NCI-H2196 treated with DMSO at 0.1 percent for 48 hours (cell line): Measurements from ENCODE around the gene ZNF497.
"Not testable (repeated sequence)": the region's sequence is repeated elsewhere in the genome, so short reads cannot be mapped to it uniquely, and the experiment has no call there.

Experiments used
- DNase-seq: peaks from one replicate; lab custom pipeline; 2025; ENCODE audit not compliant: unreplicated experiment; lab: John Stamatoyannopoulos, UW

The ZNF497 gene

DNA sequence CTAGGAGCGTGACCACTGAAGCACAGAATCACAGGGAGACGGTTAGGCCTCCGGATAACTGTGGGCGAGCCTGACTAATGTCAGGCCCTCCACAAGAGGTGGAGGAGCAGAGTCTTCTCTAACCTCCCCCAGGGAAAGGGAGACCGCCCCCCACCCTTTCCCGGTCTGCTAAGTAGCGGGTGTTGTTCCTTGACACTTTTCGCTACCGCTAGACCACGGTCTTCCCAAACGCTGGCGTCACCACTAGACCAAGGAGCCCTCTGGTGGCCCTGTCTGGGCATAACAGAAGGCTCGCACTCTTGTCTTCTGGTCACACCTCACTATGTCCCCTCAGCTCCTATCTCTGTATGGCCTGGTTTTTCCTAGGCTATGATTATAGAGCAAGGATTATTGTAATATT is 51.9 kb downstream of the ZNF497 start:
- DNase-seq = not testable (repeated sequence)

DNA sequence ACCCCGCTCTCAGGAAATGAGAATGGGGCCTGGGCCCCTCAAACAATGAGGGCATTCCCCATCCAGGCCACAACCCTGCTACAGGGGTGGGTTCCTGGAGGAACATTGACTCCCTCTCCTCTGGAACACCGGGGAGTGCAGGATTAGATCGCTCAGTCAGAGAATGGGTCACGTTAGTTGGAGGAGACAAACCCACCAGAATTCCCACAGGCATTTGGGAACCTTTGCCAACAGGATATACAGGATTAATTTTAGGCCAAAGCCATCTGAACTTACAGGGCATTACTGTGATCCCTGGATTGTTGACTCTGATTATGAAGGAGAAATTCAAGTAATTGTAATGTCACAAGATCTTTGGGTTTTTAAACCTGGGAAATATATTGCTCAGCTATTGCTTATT is 54.8 kb downstream of the ZNF497 start:
- DNase-seq = no peak

DNA sequence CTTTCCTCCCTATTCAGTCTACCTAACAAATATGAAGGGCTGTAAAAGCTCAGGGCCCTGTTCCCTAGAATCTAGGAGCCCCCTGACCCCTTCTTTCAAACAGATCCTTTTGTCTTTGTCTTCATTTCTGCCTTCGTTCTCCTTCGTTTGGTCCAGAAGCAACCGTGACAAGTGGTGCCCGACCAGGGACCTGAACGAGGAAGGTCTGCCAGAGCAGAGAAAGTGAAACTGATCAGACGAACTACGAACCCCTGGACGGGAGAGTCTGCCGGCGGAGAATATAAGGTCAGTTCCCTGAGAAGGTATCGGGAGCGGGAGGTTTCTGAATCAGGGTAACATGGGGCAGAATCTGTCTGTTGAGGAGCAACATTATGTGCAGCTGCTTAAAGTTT is 56.6 kb downstream of the ZNF497 start:
- no peak for DNase-seq

DNA sequence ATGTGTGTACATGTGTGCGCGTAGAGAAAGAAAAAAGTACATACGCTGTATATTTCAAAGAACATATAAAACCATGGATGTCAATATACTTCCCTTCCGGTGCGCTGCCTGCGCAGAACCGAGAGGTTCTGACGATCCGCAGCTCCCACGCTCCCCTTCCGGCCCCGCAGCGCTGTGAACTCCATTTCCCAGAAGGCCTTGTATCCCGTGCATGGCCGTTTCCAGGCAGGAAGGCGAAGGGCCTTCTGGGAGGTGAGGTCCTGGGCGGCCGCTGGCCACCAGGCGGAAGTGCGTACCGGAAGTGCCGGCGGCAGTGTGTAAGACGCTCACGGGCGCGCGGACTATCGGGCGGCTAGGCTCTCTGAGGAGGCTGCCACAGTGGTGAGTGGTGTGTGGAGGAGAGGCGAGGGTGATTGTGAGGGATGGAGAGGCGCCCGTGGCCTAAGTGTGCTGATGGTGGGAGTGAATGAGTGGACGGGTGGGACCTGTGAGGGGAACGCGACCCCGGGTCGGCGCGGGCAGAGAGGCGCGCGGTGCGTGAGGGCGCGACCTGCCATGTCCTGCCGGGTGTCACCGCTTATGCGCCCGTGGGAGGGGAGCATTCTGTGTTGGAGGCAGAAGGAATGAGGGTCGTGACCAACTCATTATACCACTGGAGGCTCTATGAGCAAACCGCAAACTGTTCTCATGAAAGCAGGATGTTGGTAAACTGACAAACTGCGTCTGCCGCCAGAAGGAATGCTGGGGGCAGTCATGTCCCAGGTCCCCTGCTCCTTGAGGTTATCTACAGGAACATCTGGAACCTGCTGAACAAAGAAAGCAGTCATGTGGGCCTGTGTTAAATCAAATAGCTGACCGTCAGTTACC is 57.3 kb downstream of the ZNF497 start, which contains the start of gene ERVK3-1:
ERVK3-1 (plus strand) TSS at position 313 of the 867 bp plus-strand sequence. CDS start 6,792 bp downstream, outside the sequence.
- DNase-seq = peak; percentile 95

DNA sequence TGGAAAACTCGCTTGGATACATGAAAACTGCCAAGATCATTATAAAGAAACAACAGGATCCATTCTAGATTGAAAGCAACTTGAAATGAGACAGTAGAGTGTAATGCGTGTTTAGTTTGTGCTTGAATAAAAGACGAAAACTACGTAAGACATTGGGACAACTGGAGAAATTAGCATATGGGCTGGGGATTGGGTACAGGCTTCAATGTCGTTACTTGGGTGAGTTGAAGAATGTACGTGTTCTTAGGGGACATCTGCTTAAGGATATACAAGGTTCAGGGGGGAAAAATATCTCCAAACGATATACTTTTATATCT is 57.8 kb downstream of the ZNF497 start:
- DNase-seq = no peak
